Urothelium cell line (cell line): ENCODE results near the gene SUGCT.

Source experiments
- DNase-seq: peaks from one replicate; pipeline ENCODE4 v3.0.0; 2011; ENCODE audit warnings: low spot score, mixed read lengths
- FAIRE-seq: peaks from 2 replicates; lab custom pipeline; 2011; peaks lifted over from hg19 to GRCh38; lab: Jason Lieb, UNC

SUGCT gene

DNA sequence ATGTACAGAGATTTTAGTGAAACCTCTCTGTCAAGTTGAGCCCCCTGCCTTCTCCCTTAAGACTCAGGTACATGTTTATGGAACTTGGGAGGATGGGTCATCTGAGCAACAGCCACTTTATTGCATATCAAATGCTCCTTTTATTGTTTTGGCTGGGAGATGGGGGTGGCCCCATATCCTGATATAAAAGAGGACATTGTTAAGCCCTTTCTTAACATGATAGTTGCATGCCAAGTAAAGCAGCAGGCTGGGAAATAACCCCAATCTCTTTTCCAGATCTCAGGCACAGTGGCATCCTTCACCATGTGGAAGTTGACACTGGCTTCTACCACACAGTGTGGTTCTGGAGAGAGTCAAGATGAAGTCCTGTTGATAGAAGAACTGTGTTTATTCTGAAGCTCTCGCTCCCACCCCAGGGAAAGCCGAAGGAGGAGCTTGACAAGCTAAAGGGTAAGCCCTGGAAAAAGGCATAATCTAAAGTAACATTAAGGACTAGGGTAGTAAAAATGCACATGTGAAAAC lies 746.7 kb downstream of the SUGCT start:
- DNase-seq = no peak
- FAIRE-seq = no peak

DNA sequence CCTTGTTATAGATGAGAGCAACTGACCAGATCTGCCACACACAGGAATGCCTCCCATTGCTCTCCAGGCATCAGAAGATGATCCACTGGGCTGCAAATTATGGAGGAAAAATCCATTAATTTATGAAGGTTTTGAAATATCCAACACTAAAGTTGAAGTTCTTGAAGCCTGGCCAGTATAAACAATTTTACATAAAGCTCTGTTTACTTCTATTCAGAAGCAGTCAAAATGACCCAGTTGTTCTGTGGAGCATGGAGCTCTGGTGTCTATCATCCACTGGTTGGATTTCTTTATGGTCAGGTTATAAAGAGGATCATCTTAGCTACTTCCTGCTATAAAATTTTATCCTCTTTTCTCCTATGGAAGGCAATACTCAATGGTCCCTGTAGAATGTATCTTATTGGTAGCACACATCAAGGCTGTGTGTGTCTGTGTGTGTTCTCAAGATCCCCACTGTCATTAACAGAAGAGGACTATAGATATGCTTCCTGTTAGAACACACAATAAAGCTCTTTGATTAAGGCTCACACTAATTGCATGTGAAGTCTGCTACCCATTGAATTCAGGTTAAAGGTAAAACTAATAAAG lies 747.4 kb downstream of the SUGCT start:
- FAIRE-seq = no peak
- DNase-seq = no peak

DNA sequence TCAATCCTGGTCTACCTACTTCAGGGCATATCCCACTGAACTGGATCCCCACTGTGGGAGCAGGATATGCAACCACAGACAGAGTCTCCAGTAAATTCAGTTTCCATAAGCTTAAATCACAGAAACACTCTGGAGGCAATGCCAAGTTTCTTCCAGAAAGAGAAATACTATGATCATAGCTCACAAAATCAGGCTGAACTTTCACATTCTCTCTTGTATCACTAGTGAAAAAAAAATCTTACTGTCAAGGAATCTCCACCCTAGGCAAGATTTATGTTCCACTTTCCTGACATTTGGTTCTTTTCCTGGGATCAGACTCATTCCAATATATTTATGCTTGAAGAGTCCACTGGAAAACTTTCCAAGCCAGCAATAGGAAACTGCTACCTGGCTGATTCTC lies 749.0 kb downstream of the SUGCT start:
- FAIRE-seq = no peak
- DNase-seq = no peak

- DNase-seq (no peak), FAIRE-seq (no peak)
These were observed 749.4 kb downstream of the SUGCT start for GRCh38 chr7:40884241-40884640.

GRCh38 chr7:40885503-40885902 lies 750.7 kb downstream of the SUGCT start:
- FAIRE-seq (no peak), DNase-seq (peak; percentile 58)

DNA sequence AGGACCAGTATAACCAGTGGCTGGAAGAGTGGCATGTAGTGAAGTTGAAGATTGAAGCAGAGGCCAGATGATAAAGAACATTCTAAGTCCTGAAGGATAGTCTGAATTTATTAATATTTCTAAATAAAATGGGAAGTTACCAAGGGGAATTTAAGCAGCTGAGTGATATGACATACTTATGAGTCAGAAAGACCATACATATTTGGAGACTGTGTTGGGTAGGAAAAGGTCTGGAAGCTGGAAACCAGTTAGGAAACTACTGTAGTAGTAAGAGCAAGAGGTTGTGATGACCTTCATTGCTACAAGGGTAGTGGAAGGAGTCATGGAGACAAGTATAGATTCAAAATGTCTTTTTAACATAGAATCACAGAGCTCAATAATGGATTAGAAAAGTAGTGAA lies 752.3 kb downstream of the SUGCT start:
- DNase-seq = no peak
- FAIRE-seq = no peak

- FAIRE-seq (no peak), DNase-seq (no peak)
These were observed 753.7 kb downstream of the SUGCT start for GRCh38 chr7:40888499-40888898.

GRCh38 chr7:40889099-40889498 lies 754.3 kb downstream of the SUGCT start:
- FAIRE-seq (no peak), DNase-seq (no peak)

- DNase-seq = no peak
- FAIRE-seq = no peak
These were observed 754.7 kb downstream of the SUGCT start for GRCh38 chr7:40889539-40889938.

DNA sequence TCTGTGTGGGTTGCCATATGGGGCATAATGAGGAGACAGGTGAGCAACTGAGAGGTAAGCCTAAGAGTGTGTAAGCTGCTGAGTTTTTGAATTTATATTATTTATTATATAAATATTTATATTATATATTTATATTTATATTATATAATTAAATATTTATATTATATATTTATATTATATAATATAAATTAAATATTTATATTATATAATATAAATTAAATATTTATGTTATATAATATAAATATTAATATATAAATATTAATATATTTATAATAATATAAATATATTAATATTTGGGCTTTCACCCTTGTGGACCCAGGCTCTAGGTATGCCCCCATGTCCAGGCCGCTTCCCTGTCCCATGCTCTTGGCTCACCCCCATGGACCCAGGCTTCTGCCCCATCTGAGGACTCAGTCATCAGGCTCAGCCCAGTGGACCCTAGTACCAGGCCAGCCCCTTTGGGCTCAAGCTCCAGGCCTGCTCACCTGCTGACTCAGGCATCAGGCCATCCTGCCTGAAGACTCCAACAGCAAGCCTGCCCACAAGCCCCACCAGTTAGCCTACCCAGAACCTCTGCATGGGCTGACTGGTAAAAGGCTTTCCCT lies 755.4 kb downstream of the SUGCT start:
- DNase-seq (no peak), FAIRE-seq (no peak)

DNA sequence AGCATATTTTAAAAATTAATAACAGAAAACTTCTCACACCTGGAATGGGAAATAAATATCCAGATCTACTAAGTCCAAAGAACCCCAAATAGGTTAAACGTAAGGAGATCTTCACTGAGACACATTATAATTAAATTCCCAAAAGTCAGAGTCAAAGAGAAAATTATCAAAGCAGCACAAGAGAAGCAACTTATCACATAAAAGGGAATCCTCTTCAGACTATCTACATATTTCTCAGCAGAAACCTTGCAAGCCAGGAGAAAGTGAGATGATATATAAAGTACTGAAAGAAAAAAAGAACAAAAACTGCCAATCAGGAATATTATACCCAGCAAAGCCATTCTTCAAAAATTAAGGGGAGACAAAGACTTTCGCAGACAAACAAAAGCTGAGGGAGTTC lies 756.4 kb downstream of the SUGCT start:
- no peak for DNase-seq
- no peak for FAIRE-seq

- FAIRE-seq = no peak
- no peak for DNase-seq
These were observed 764.3 kb downstream of the SUGCT start for GRCh38 chr7:40899151-40899550.

GRCh38 chr7:40899636-40900507 lies 765.1 kb downstream of the SUGCT start:
- no peak for FAIRE-seq
- no peak for DNase-seq

DNA sequence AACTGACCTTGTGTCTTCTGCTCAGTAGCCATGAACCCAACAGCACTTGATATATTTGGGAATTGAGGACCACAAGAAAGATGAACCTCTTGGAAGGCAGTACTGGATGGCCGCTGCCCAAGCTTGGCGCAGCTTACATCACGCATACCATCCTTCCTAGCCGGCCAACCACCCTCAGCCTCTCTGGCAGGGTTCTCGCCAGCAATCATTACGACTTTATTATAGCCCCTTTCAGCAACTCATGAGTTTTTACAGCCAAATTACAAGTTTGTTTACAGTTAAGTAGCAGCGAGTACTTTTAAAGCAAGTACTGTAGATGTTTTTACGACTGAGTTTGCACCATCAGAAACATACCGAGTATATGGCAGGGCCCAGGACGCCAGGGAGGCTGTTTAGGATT lies 769.1 kb downstream of the SUGCT start:
- FAIRE-seq = no peak
- no peak for DNase-seq

GRCh38 chr7:40907286-40907685 lies 772.5 kb downstream of the SUGCT start:
- FAIRE-seq (no peak), DNase-seq (no peak)

- FAIRE-seq = no peak
- DNase-seq = no peak
These were observed 774.7 kb downstream of the SUGCT start for GRCh38 chr7:40909346-40909980.
